Measurements from ENCODE around the gene TMEM258. TPM values are rescaled to one million over a fixed set of nuclear protein-coding genes. Genes with fewer than 3 reads are reported as not detected.
A peak's percentile ranks its signal among the peaks of the same experiment; 100 is the strongest.

TMEM258 gene
- total RNA-seq: 29.3 and 35.3 TPM in 2 replicates
- 241 and 255 TPM in 2 replicates for polyA plus RNA-seq

- peak; percentile 92 to 94 for DNase-seq (ENCODE audit: low read depth in 1 of 2, low spot score in 1 of 2)
- Histone ChIP-seq H3K27ac (peak within 1 kb of the TSS; percentile 91), H3K4me1 (ENCODE audit: low read depth) (peaks cover 11% of the 10 kb centered on the region), H3K4me3 (peak within 1 kb of the TSS; percentile 76), H3K36me3 (peaks cover 13% of the 10 kb centered on the region), H3K9me3 (ENCODE audit: low read depth) (no peaks in the 10 kb centered on the region), H3K27me3 (no peaks in the 10 kb centered on the region)
- no peak for TF ChIP-seq CTCF (IDR thresholded peaks at IDR 0.05; ENCODE audit: low read depth, low read length)
These were observed at the start of gene TMEM258, which contains the start of gene FEN1 for GRCh38 chr11:61792310-61793082. Gene TMEM258, minus strand, starts transcription at chr11:61792599. Its CDS starts 41 bp downstream, at chr11:61792558. Gene FEN1, plus strand, starts transcription at chr11:61792911. Its CDS starts 2,451 bp downstream, at chr11:61795362.

DNA sequence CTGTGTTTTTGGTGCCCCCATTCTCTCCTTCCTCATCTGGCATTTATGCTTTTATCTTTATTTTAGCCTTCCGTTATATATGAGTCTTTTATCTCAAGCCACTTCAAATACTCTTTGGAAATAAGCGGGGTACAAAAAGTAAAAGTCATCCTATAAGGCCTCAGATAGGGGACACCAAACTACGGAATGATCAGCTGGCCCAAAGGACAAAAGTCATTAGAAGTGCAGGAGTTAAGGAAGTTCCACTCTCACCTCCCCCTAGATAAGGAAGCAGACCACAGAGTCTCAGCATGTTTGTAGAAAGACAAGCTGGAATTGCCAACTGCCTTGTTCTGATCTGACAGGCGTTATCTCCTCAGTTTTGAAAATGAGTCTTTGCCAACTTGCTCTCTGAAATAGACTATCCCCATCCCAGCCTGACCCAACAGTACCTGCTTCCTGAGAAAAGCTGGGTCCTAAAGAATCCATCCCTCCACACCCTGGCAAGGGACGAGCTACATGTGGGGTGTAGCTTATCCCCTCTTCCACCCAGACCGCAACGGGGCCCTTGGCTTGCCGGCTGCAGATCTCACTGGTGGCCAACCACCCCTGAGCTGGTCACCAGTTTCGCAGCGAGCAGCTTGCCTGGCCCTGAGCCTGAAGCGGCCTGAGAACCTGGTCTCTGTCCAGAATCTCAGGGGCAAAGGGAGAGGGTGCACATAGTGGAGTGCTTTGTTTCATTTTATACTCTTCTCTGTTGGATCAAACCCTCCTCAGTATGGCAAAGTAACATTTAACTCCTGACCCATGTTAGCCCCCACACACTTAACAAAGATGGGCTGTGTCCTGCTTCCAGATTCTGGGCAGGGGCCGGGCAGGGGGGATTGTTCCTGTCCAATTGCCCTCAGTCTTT, 49.5 kb upstream of the TMEM258 start:
- Histone ChIP-seq H3K4me3 (no peak overlapping the region), H3K4me1 (ENCODE audit: low read depth) (no peaks in the 10 kb centered on the region), H3K27me3 (no peaks in the 10 kb centered on the region), H3K27ac (peak overlapping the region; percentile 23), H3K9me3 (ENCODE audit: low read depth) (no peaks in the 10 kb centered on the region), H3K36me3 (peaks cover 44% of the 10 kb centered on the region)
- no peak for TF ChIP-seq CTCF (IDR thresholded peaks at IDR 0.05; ENCODE audit: low read depth, low read length)
- DNase-seq (ENCODE audit: low read depth in 1 of 2, low spot score in 1 of 2): no peak

- H3K4me1 ChIP-seq (ENCODE audit: low read depth): no peaks in the 10 kb centered on the region
- H3K27ac ChIP-seq: no peak overlapping the region
- no peaks in the 10 kb centered on the region for H3K9me3 ChIP-seq (ENCODE audit: low read depth)
- H3K27me3 ChIP-seq: no peaks in the 10 kb centered on the region
- DNase-seq (ENCODE audit: low read depth in 1 of 2, low spot score in 1 of 2): no peak
- peaks cover 44% of the 10 kb centered on the region for H3K36me3 ChIP-seq
- H3K4me3 ChIP-seq: no peak overlapping the region
- no peak for TF ChIP-seq CTCF (IDR thresholded peaks at IDR 0.05; ENCODE audit: low read depth, low read length)
These were observed 48.0 kb upstream of the TMEM258 start for GRCh38 chr11:61840371-61840770.

DNA sequence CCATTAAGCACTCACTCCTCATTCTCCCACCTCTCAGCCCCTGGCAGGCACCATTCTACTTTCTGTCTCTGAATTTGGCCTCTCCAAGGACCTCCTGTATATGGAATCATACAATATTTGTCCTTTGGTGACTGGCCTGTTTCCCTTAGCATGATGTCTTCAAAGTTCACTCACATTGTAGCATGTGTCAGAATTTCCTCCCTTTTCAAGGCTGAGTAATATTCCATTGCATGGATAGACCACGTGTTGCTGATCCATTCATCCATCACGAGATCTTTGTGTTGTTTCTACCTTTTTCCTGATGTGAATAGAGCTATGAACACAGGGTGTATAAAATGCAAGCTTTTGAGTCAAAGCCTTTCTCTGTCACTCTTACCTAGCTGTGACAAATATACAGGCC, 47.3 kb upstream of the TMEM258 start:
- H3K36me3 ChIP-seq: peaks cover 44% of the 10 kb centered on the region
- H3K9me3 ChIP-seq (ENCODE audit: low read depth): no peaks in the 10 kb centered on the region
- no peak overlapping the region for H3K4me3 ChIP-seq
- DNase-seq (ENCODE audit: low read depth in 1 of 2, low spot score in 1 of 2): no peak
- H3K27me3 ChIP-seq: no peaks in the 10 kb centered on the region
- no peak overlapping the region for H3K27ac ChIP-seq
- no peak for TF ChIP-seq CTCF (IDR thresholded peaks at IDR 0.05; ENCODE audit: low read depth, low read length)
- peaks cover 3% of the 10 kb centered on the region for H3K4me1 ChIP-seq (ENCODE audit: low read depth)

DNA sequence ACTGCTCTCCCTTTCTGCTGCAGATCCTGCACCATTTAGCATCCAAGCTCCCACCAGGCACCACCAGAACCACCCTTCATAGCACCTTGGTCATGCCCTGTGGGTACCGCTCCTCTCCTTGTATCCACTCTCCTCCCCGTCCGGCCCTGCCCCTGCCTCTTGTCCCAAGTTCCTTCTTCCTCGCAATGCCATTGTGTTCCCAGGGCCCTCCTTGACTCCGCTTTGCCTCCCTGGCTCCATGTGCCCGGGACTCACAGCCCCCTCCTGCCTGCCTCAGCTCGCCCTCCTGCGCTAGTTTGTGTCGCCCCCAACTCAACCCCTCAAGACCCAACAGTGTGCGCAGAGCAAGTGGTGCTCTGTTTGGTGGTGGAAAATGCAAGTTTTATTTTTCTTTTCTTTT, 46.5 kb upstream of the TMEM258 start:
- H3K27ac ChIP-seq: no peak overlapping the region
- no peaks in the 10 kb centered on the region for H3K9me3 ChIP-seq (ENCODE audit: low read depth)
- TF ChIP-seq CTCF (IDR thresholded peaks at IDR 0.05; ENCODE audit: low read depth, low read length): no peak
- H3K4me3 ChIP-seq: no peak overlapping the region
- peaks cover 7% of the 10 kb centered on the region for H3K4me1 ChIP-seq (ENCODE audit: low read depth)
- DNase-seq (ENCODE audit: low read depth in 1 of 2, low spot score in 1 of 2): no peak
- H3K27me3 ChIP-seq: no peaks in the 10 kb centered on the region
- peaks cover 39% of the 10 kb centered on the region for H3K36me3 ChIP-seq
